Cortex of kidney (tissue), 1 donor: Measurements from ENCODE around the gene GAPDHS.

Experiments used
- DNase-seq: peaks from one replicate; lab custom pipeline; 2025; lab: John Stamatoyannopoulos, UW

GAPDHS gene

GRCh38 chr19:35540356-35540927 is 7.2 kb downstream of the GAPDHS start:
- no peak for DNase-seq

DNA sequence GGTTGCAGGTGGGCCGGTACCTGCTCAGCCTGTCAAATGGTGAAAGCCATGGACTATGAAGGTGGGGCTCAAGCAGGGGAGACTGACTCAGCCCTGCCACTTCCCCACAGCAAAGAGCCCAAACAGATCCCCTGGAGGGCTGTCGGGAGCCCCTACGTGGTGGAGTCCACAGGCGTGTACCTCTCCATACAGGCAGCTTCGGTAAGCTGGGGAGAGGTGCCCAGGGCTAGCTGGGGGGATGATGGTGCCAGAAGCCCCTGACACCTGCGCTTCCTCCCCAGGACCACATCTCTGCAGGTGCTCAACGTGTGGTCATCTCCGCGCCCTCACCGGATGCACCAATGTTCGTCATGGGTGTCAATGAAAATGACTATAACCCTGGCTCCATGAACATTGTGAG is 9.0 kb downstream of the GAPDHS start:
- DNase-seq = no peak

DNA sequence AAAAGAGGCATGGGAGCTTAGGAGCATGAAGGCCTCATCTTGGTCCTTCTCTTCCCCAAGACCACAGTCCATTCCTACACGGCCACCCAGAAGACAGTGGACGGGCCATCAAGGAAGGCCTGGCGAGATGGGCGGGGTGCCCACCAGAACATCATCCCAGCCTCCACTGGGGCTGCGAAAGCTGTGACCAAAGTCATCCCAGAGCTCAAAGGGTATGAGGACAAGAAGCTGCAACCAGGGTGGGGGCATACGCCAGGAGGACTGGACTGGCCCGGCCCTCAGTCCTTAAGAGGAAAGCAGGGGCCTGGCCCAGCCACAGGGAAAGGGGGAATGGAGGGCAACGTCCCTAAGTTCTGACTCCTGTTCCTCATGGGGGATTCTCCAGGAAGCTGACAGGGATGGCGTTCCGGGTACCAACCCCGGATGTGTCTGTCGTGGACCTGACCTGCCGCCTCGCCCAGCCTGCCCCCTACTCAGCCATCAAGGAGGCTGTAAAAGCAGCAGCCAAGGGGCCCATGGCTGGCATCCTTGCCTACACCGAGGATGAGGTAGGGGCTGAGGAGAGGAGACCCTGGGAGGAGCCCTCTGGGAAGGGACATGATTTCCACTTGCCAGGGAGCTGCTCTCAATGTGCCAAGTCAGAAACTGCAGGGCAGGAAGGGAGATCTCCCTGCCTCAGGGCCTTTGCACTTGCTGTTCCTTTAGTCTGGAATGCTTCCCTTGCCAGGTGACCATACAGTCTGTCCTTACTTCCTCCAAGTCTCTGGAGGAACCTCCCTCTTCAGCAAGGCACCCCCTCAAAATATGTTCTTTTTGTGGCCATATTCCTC is 10.2 kb downstream of the GAPDHS start:
- no peak for DNase-seq

DNA sequence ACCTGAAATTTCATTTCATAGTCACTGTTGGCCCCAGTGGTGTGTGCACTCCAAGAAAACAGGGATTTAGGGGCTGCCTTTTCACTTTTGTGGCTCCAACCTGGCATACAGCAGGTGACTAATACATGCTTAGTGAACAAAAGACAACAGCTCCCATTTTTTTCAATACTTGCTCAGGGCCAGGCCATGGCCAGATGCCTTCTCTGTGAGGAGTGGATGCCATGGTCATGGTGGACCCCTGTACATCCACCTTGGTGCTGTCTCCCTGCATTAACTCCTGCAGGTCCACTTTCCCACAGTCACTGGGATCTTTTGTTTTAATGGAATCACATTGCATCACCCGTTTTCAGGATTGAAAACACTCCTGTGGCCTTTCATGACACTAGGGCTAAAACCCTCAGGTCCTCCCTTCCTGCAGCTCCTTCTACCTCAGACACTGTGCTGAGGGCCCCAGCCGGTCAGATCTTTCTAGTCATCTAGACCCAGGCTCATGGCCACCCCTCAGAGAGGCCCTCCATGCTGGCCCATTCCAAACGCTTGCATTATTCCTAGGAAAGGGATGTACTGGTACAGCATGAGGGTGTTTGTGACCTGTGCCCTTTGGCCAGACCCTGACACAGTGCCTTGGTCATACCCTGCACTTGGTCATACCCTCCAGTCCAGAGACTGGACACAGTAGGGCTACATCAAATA is 11.0 kb downstream of the GAPDHS start:
- DNase-seq = no peak

DNA sequence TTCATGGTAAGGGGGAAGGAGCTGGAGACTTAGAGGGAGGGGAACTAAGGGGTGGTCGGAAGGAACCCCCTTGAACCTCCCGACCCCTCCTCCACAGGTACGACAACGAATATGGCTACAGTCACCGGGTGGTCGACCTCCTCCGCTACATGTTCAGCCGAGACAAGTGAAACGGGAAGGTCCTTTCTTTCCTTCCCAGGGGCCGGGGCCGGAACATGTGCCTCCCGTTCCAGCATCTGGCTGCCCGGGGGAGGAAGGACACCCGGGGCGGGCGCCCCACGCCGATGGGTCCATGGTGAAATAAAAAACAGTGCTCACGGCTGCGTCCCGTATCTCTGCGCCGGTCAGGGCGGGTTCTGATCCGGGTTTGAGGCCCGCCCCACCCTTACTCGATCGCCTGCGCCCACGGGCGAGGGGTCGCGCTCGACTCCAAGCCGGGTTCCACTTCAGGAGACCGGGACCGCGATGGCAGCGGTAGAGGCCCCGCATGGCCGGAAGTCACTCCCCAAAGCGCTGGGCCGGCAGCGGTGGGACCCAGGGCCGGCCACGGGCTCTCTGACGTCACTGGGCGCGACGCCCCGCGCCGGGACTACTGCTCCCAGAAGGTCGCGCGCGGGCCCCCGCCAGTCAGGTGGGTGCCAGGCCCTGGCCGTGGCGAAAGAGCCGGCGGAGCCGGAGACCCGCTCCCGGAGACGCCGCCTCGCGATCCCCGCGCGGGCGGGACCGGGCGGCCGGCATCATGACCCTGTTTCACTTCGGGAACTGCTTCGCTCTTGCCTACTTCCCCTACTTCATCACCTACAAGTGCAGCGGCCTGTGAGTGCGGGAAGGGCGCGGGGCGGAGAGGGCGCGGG is 12.0 kb downstream of the GAPDHS start, which contains the start of gene TMEM147:
Gene TMEM147 (plus strand): TSS at position 626 of the 854 bp plus-strand sequence. CDS start 114 bp downstream, at position 740.
- DNase-seq = no peak

DNA sequence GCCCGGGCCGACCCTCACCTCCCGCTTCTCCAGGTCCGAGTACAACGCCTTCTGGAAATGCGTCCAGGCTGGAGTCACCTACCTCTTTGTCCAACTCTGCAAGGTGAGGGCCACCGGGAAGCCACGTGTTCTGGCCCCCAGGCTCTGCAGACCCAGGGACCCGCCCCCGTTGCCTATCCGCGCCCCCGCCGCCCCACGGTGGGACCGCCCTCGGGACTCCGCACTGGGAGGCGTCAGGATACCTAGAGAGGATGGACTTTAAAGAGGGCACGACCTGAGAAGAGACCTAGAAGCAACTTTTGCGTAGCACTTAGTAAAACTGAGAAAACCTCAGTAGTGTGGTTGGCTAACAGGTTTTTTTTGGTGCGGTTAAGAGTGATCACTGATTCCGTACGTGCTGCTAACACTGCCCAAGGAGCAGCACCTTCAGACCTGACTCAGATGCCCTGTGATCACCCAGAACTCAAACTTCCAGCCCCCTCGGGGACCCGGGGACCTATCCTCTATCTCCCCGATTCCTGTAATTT is 12.7 kb downstream of the GAPDHS start:
- no peak for DNase-seq

DNA sequence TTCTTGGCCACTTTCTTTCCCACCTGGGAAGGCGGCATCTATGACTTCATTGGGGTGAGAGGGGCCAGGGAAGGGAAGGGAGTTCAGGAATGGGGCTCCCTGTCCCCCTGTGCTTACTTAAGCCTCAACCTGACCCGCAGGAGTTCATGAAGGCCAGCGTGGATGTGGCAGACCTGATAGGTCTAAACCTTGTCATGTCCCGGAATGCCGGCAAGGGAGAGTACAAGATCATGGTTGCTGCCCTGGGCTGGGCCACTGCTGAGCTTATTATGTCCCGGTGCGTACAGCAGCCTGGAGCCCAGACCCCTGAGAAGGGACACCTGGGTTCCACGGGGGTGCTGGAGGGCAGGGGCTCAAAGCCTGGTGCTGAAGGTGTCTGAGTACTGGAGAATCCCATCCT is 13.3 kb downstream of the GAPDHS start:
- no peak for DNase-seq

GRCh38 chr19:35549174-35549788 is 16.0 kb downstream of the GAPDHS start:
- DNase-seq = no peak

- DNase-seq = no peak
These were observed 16.7 kb downstream of the GAPDHS start for GRCh38 chr19:35549879-35550523.

GRCh38 chr19:35551091-35551810 is 18.0 kb downstream of the GAPDHS start:
- no peak for DNase-seq

DNA sequence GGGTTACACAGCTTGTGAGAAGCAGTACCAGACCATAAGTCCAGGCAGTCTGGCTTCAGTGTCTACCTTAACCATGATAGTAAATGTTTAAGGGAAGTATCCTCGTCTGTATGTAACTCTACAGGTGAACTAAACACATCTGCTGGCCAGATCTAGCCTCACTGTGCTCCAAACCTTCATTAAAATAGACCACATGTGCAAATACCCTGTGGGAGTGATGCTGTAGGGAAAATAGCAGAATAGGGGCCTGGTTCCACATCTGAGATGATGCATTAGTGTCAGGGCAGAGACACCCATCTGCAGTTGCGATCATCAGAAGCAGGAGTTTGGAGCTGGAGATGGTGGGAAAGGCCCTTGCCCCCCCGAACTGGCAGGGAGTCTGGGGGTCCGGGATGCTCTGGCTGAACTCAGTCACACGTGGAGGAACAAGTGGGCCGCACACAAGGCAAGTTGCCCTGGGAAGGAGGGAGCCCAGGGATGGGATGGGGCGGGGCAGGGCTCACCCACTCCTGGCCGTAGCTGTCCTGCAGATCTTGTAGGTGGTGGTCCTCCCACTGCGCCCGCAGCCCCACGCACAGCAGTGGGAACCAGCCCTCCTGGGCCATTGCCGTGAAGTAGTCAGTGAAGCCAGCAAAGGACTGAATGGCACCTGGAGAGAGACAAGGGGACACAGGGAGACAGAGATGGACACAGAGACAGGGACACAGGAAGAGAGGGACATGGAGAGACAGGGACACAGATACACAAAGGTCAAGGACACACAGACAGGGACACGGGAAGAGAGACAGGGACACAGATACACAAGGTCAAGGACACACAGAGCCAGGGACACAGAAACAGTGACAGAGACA is 19.5 kb downstream of the GAPDHS start:
- DNase-seq = no peak

DNA sequence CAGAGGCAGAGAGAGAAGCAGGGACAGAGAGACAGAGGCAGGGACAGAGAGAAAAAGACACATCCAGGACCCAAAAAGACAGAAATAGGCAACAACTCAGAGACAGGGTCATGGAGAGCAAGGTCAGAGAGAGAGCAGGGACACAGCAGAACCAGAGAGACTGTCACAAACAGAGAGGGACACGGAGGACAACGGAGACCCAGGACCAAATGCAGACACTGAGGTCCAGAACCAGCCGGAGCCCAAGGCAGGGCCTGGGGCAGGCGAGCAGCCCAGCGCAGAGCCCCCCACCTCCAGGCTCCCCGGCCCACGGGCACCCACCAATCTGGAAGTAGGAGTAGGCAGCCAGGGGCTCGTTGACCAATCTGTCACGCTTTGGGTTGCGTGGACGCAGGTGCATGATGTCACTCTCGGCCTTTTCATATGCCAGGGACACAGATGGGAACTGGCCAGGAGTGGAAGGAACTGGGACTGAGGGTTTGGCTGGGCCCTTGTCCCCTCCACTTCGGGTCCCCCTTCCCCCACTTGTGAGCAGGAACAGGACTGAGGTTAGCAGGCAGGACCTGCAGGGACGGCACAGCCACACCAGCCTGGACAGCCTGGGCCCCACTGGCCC is 20.2 kb downstream of the GAPDHS start:
- DNase-seq = no peak

- DNase-seq = no peak
These were observed 20.8 kb downstream of the GAPDHS start for GRCh38 chr19:35554076-35554475.

DNA sequence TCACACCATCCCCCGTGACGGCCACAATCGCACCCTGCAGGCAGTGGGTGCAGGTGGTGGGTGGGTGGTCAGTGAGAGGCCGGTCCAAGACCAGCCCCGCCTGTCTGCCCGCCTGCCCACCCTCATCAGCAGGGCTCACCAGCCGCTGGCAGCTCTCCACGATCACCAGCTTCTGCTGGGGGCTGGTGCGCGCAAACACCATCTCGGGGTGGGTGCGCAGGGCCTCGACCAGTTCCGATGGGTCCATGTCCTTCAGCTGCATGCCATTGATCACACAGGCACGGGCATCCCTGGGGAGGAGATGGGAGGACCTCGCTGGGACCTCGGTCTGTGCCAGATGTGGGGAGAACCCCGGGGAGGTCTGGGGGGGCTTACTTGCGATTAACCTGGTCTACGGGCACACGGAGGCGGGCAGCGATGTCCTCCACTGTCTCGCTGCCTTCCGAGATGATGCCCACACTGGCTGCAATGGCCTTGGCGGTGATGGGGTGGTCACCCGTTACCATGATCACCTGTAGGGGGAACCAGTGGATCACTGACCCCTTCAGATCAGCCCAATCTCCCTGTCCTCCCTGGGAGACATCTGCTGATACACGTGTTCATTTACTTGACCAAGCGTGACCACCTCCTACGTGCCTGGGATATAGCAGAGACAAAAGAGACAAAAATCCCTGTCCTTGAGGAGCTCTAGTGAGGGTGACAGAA is 22.2 kb downstream of the GAPDHS start:
- no peak for DNase-seq

DNA sequence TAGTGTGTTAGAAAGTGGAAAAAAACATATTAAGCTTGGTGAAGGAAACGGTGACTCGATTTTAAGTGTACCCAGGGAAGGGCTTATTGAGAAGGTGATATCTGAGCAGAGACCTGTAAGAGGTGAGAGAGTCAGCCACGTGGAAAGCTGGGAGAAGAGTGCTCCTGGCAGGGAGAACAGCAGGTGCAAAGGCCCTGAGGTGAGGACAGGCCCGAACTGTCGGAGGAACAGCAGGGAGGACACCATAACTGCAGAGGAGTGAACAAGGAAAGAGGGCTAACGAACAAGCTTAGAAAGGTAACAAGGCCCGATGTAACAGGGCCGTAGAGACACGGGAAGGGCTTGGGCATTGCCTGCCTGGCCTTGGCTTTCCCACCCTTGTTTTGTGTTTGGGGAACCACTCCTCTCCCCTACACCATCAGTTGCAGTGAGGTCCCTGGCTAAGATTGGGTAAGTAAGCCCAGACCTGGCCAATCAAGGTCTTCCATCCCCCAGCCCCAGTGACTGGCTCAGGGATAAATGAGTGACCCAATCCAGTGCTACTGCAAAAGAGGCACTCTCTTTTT is 22.9 kb downstream of the GAPDHS start:
- no peak for DNase-seq

- no peak for DNase-seq
These were observed 23.7 kb downstream of the GAPDHS start for GRCh38 chr19:35556846-35557538.
